Measurements from ENCODE around the gene VPS37C.
"Not testable (repeated sequence)": the region's sequence is repeated elsewhere in the genome, so short reads cannot be mapped to it uniquely, and the experiment has no call there.

Gene VPS37C

DNA sequence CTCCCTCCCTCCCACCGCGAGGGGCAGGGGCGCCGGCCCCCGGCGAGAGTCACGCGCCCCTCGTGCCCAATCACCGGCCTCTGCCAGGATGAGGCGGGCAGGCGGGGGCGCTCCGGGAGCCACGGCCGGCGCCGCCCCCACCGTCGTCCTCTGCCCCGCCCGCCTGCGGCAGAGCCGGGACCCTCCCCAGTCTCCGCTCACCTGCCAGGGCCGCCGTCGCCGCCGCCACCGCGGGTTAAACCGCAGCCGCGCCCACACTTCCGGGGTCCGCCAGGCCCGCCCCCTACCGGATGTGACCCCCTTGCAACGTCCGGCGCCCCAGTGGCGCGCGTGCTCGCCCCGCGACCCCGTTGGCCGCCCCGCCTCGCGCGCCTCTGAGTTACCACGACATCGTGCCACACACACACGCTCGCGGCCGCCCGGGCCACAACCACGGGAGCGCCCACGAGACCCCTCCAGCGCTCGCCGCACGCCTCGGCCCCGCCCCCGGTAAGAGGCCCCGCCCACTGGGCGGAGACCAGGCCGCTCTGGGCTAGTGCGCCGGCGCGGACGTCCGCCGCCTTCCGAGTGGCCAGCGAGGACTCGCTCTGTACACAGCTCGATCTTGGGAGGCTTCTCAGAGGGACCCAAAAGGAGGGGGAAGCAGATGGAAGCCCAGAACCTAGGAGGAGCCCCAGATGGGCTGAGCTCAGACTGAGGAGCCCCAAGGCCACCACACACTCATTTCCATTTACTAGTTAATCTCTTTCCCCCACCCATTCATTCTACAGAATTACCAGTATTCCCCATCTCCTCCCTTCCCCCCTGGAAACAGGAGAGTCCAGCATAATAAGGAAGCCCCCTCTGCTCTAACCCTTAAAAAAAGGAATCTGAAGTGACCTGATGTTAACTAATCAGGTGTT lies at the start of gene VPS37C:
TSS of gene VPS37C (minus strand) at position 237 of the 902 bp plus-strand sequence. CDS start 22,597 bp downstream, outside the sequence.
- DNase-seq = peak; percentile 95

DNA sequence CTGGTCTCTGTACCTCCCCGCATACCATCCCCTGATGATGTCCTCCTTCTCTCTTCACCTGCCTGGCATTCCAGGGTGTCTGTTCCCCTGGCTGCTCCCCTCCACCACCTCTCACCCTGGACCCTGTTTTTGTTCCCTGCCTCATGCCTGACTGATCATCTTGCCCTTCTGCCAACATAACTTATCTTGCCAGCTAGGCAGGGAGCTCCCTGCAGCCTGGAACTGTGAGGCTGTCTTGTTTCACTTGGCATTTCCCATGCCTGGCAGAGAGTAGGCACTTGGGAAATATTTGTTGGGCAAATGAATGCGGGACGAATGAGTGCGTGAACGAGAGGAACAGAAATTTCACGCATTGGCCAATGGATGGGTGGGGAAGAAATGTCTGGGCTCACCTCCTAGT lies 49.4 kb upstream of the VPS37C start:
- not testable (repeated sequence) for DNase-seq

DNA sequence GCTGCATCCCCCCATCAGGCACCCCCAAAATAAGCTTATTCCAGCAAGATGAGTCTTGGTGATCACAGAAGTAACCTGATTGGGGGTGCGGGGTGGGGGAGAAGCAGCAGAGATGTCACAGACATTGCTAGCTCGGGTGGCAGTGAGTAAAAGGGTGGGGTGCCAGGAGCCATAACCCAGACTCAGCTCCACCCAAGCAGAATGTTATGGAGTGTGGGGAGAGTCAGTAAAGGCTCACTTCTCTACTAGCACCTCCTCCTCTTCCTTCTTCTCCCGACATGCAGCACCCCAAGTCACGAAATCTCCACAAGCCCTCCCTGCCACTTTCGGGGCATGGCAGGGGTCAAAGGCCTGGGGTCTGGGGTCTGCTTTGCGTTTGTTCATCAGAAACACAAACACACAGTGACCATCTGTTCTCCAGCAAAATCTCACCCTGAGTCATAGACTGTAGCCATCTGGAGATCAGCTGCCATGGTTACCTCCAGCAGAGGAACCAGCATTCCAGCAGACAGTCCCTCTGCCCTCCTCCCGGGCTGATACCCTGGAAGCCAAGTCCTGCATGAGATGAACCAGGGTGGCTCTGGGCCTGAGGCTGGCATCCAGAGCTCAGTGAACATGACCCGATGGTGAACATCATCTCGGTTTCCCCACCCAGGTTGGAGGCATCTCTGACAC lies 46.5 kb upstream of the VPS37C start:
- not testable (repeated sequence) for DNase-seq

DNA sequence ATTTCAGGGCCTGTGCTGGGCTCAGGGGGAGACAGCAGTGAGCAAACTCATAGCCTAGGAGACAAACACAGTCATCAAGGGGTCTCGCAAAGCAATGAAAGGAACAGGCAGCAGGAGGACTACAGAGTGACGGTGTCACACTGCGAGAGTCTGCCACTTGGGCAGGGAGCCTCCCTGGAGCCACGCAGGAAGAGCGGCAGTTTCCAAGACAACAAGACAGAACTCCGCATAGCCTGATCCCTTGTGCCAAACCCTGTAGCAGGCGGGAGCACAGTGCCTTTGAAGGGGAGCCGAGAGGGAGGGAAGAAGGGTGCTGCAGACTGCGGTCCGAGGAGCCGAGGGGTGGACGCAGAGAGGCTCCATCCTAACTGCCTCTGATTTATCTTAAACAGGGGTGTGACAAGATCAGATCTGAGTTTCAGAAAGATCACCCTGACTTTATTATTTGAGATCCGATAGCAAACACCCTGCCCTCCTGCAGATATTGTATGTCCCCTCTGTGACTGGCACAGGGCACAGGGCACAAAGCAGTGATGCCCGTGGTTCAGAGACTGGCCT lies 43.4 kb upstream of the VPS37C start:
- not testable (repeated sequence) for DNase-seq

DNA sequence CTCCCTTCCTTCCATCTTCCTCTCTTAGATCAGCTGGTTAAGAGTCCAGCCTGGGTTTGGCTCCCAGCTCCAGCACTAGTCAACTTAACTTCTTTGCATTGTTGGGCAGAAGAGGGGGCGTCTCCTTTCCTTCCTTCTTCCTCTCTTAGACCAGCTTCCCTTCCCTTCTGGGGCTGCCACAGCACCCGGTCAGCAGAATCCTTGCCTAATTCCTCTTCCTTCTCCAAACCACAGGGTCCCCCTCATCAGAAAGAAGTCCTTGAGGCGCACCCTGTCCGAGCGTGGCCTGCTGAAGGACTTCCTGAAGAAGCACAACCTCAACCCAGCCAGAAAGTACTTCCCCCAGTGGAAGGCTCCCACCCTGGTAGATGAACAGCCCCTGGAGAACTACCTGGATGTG lies 42.6 kb upstream of the VPS37C start:
- not testable (repeated sequence) for DNase-seq

DNA sequence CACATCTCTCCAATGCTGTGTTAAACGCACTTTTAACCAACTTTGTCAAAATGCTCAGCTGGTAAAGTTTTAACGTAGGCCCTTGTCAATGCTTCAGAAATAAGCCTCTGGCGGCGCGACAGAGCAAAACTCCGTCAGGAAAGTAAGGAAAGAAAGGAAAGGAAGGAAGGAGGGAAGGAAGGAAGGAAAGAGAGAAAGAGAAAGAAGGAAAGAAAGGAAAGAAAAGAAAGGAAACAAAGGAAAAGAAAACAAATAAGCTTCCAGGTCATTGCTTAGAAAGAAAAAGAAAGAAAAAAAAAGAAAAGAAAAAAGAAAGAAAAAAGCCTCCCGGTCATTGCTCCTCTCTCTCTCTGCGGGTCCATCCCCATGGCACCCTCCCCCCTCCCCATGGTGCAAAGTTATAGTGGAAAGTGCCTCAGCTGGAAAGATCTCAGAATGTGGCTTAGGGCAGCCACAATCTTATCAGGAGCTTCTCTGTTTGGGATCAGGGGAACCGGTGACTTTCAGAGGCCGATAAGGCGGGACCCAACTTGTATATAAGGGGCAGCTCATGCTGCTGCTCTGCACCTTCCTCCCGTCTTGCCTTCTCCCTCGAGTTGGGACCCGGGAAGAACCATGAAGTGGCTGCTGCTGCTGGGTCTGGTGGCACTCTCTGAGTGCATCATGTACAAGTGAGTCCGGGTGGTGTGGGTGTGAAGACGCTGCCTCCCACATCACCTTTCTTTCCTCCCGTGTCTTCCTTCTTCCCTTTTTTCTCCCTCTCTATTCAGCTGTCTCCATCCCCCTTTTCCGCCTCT lies 41.9 kb upstream of the VPS37C start, which contains the start of gene PGA3:
TSS of gene PGA3 (plus strand) at position 566 of the 797 bp plus-strand sequence. CDS start at position 616, 50 bp downstream.
- not testable (repeated sequence) for DNase-seq

DNA sequence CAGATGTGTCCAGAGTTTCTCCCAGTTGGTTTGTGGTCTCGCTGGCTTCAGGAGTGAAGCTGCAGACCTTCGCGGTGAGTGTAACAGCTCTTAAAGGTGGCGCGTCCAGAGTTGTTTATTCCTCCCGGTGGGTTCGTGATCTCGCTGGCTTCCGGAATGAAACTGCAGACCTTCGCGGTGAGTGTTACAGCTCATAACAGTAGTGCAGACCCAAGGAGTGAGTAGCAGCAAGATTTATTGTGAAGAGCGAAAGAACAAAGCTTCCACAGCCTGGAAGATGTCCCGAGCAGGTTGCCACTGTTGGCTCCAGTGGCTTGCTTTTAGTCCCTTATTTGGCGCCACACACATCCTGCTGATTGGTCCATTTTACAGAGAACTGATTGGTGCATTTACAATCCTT lies 40.2 kb upstream of the VPS37C start:
- DNase-seq = no peak

DNA sequence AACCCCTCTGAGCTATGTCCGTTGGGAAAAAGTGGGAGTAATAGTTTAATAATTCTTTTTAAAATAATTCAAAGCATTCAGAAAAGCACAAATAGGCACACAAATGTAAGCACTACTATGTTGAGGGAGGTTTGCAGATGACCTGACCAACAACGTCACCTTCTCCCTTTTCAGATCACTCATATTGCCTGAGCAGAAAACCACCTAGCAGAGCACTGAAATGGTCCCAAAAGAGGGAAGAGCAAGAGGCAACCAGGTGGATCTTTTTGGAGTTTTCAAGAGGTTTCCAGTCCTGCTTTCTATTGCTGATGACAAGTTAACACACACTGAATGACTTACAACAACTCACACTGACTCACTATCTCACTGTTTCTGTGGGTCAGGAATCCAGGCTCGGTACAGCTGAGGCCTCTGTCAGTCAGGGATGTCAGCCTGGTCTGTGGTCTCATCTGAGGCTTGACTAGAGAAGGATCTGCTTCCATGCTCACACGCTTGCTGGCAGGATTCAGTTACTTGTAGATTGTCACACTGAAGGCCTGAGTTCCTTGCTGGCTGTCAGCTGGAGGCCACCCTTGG lies 37.8 kb upstream of the VPS37C start:
- DNase-seq = no peak

DNA sequence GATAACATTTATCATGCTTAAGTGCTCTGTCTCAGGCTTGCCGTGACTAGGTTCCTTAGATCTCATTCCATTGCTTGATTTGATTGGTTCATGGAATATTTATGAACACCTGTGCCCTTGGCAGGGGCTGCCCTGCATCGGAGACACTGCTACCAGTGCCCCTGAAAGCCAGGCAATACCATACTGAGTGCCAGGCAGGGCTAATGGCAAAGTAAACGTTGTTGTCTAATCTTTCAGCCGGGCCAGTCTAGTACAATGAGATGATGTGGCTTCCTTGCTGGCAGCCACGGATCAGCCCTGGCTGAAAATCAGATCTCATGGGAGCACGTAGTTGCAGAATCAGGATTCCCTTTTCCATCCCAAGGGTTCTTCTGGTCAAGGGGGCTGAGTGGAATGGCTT lies 37.1 kb upstream of the VPS37C start:
- DNase-seq = no peak

DNA sequence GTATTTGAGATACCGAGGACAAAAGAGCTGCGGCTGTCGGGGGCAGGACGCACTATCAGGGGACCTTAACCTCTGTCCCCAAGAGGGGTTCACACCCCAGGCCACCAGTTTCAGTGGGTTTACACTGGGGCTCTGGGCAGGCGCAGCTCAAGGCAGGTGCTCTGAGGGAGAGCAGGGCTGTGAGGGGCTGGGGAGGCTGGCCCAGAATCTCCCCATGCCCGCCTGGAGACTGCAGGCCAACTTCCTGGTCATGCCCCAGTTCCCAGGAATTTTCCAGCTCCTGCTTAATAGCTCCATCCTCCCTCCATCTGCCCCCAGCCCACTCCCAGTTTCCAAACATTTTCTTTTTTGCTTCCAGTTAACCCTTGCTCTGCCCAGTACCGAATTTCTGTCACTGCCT lies 34.5 kb upstream of the VPS37C start:
- no peak for DNase-seq

DNA sequence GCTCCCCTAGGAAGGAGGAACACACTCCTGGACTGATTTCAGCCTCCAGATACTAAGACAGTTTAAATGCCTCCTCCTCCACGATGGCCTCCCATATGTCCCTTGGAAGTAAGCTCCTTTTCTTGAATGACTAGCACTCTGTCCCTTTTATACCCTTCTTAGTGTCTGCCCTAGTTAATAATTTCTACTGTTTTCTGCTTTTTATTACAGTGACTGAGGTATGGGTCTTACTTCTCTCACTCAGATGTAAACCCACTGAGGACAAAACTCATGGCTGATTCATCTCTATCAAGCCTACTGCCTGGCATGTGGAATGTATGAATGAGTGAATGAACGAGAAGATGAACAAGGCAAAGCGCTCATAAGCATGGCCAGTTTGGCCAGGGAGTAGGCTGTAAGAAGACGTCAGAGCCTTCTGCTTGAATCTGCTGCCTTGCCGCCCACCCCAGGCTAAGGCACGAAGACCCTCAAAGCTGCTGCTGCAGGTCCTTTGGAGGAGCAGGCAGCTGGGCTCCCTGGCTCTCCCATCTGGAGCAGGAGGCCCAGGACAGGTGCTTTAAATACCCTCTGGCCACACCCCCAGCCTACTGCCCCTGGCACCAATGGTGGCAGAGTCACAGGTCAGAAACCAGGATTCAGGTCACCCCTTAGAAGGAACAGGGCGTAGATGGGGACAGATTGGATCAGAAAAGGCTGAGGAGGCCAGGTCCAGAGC lies 33.9 kb upstream of the VPS37C start:
- no peak for DNase-seq

DNA sequence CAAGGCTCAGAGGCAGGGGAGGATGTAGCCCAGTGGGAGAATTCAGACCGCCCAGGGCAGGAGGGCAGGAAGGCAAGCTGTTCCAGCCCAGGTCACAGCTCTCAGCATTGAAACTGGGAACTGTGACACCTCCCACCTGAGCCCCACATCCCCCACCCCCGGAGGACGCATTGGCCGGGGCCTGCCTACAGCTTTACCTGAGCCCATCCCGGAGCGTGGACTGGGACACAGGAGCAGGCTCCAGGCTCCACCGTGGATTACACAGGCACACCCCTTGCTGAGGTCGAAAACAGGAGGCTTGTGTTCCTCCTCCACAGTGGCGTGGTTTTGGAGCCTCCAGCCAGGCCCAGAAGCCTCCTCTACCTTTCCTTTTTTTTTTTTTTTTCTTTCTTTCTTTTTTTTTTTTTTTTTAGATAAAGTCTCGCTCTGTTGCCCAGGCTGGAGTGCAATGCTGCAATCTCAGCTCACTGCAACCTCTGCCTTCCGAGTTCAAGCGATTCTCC lies 33.0 kb upstream of the VPS37C start:
- no peak for DNase-seq

DNA sequence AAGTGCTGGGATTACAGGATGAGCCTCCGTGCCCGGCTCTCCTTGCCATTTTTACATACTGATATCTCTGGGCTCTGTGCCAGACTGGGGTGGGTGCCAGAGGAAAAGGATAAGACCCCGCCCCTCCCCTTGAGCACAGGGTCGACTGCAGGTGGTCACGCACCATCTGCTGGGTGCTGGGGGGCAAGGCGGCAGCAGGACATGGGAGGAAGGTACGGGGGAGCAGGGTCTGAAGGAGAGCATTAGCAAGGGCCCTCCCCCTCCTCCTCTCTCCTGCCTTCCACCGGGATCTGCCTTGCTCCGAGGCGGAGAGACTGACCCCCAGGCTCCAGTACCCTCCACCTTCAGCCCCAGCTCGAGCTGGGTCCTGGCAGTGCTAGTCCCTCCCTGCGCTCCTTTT lies 32.4 kb upstream of the VPS37C start:
- no peak for DNase-seq

DNA sequence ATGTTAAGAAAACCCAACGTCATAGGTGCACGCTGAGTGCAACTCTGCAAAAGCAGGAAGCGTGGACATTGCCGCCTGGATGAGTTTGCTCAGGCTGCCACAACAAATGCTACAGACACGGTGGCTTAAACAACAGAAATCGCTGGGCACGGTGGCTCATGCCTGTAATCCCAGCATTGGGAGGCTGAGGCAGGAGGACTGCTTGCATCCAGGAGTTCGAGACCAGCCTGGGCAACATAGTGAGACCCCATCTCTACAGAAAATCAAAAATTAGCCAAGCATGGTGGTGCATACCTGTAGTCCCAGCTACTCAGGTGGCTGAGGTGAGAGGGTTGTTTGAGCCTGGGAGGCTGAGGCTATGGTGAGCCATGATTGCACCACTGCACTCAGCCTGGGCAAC lies 28.7 kb upstream of the VPS37C start:
- no peak for DNase-seq

DNA sequence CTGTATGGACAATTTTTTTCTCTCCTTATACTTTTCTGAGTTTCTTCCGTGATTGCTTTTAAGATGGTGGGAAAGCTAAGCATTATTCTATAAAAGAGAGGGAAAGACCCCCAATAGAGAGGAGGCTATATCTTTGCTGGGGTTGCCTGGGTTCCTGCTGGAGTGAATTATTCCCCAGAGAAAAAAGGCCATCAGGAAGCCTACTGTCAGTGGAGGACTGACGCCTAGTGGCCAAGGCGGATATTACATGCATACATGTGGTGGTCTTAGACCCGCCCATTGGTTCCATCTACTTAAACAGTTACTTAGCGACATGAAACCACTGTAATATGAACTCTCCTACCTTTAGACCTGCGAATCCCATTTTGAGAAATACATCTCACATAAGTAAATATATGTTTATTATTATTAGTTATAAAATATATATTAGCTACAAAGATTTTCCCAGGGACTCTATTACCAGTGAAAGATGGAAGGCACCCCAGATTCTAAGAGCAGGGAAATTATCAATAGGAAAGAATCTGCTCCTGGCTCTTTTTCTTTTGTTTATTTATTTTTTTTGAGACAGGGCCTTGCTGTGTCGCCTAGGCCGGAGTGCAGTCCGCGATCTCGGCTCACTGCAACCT lies 26.4 kb upstream of the VPS37C start:
- DNase-seq = peak; percentile 82

DNA sequence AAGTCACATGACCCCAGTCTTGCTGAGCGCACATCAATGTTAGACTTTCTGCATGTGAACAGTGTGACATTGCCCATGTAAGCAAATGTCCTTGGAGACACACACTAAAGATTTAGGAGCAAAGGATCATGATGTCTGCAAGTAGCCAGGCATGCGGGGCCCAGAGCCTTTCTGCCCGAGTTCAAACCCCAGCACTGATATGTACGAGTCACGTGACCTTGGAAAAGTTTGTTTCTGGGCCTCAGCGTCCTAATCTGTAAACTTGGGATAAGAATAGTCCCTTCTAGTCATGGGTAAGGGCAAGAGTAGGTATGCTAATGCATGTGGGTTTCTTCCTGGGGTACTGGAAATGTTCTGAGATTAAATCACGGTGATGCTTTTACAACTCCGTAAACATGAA lies 25.3 kb upstream of the VPS37C start:
- DNase-seq = no peak

DNA sequence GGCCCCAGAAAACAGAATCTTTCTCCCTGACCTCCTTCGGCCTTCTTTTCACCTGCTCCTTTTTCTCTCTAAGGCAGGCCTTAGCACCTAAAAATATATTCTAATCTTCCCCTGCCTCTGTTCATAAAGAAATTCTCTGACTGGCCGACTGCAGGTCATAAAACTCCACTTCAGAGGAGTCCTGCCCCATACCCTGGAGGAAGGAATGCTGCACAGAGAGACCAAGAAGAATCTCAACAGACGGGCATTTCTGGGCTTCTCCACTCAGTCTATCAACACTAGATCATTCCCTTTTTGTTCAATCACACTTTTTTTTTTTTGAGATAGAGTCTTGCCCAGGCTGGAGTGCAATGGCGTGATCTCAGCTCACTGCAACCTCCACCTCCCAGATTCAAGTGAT lies 22.4 kb upstream of the VPS37C start:
- DNase-seq = no peak

DNA sequence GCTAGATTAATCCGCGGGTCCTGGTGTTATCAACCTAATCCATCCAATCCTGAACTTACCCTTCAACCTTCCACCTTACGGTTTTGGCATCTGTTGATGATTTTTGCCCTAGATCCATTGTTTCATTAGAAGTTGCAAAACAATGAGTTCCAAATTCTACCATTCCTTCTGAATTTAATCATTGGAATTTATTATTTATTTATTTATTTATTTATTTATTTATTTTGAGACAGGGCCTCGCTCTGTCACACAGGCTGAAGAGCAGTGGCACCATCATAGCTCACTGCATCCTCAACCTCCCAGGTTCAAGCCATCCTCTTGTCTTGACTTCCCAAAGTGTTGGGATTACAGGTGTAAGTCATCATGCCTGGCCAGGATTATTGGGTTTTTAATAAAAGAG lies 20.3 kb upstream of the VPS37C start:
- DNase-seq = no peak

DNA sequence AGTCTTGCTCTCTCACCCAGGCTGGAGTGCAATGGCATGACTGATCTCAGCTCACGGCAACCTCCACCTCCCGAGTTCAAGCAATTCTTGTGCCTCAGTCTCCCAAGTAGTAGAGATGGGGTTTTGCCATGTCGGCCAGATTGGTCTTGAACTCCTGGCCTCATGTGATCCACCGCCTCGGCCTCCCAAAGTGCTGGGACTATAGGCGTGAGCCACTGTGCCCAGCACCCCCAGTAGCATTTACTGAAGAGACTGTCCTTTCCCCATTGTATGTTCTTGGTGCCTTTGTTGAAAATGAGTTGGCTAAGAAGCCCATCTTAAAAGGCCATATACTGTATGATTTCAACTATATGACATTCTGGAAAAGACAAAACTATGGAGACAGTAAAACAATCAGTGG lies 19.0 kb upstream of the VPS37C start:
- not testable (repeated sequence) for DNase-seq

DNA sequence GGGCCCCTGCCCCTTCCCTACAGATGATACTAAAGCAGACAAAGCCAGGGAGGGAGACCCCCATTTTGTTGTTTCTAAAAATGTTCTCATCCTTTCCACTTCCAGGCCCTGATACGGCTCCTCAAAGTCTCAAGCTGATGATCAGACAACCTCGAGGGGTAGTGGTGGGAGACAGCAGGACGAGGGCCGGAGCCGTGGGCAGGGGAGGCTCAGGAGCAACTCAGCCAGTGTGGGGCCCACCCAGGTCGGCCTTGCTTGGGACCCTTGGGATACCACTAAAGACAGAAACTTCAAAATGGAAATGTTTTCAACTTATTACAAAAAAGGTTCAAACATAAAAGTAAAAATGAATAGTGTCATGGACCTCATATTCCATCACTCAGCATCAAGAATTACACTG lies 15.2 kb upstream of the VPS37C start:
- DNase-seq = no peak

DNA sequence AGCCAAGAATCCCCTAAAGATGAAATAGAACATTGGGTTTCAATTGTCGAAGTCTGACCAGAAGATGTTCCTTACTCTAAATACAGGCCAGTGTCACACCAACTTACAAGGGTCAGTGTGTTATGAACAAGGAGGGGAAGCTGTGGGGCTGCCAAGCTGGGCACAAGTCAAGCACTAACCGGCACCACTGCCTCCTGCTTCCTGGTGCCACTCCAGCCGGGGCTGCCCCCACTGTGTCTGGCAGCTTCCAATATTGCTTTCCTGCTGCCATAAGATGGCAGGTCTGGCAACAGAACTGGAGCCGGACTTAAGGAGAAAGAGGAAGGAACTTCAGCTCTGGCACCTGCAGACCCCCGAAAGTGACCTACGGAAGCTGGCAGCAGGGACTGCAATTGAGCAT lies 13.7 kb upstream of the VPS37C start:
- DNase-seq = no peak

Measured in CD4-positive, alpha-beta T cell treated with Interleukin-12 subunit alpha and Interleukin-12 subunit beta, for 1 hour (primary cell).